Activated CD8-positive, alpha-beta T cell treated with anti-CD3 and anti-CD28 coated beads for 36 hours (primary cell): ENCODE results near the gene SMDT1. TPM values are rescaled to one million over a fixed set of nuclear protein-coding genes. Genes with fewer than 3 reads are reported as not detected.

Experiments
- ATAC-seq: fragments of 200-7000 bp; cut with Tn5 transposase; one replicate; pipeline ENCODE4 v1.10.0; 2021; ENCODE audit warnings: mild to moderate bottlenecking, moderate library complexity
- CTCF ChIA-PET: fragments of 350-600 bp; sonication (Branson Sonifier 250); formaldehyde crosslinking; loops from one replicate; lab custom pipeline; 2021; ENCODE audit warnings: antibody characterized with exemption; lab: Charles Lee
- POLR2A ChIA-PET: fragments of 350-600 bp; sonication (Branson Sonifier 250); formaldehyde crosslinking; loops from one replicate; lab custom pipeline; 2021; ENCODE audit warnings: antibody characterized with exemption; lab: Charles Lee
- DNase-seq: peaks from one replicate; pipeline ENCODE4 v3.0.0-alpha.2; 2020
- H3K27ac Mint-ChIP-seq: one replicate; pipeline ENCODE4 v1.8.0; 2021; ENCODE audit warnings: mild to moderate bottlenecking, mixed read lengths
- H3K27me3 Mint-ChIP-seq: one replicate; pipeline ENCODE4 v1.8.0; 2021; ENCODE audit warnings: mixed read lengths
- H3K36me3 Mint-ChIP-seq: one replicate; pipeline ENCODE4 v1.8.0; 2021; ENCODE audit warnings: low read depth, mixed read lengths
- H3K4me1 Mint-ChIP-seq: one replicate; pipeline ENCODE4 v1.8.0; 2021; ENCODE audit warnings: low read depth, mixed read lengths
- H3K4me3 Mint-ChIP-seq: one replicate; pipeline ENCODE4 v1.8.0; 2021; ENCODE audit warnings: mild to moderate bottlenecking, moderate library complexity, mixed read lengths
- H3K9me3 Mint-ChIP-seq: one replicate; pipeline ENCODE4 v1.8.0; 2021; ENCODE audit warnings: mixed read lengths
- CTCF ChIP-seq: fragments of 200-600 bp; IDR thresholded peaks from one replicate; pipeline ENCODE4 v1.8.0; 2022; ENCODE audit warnings: antibody characterized with exemption, mild to moderate bottlenecking
- intact Hi-C: fragments of 100-400 bp; cut with micrococcal nuclease; formaldehyde crosslinking; loops from one replicate; pipeline ENCODE4 v1.10.0; 2022
- total RNA-seq, 2 experiments: library from RNA; stranded (reverse); gene quantifications; one replicate each; pipeline ENCODE4 v1.2.3, GENCODE V29; 2021

SMDT1 gene
- total RNA-seq, 2 experiments from 2014 or later = 51.7 to 61.2 TPM

GRCh38 chr22:42041784-42042183 lies 37.7 kb upstream of the SMDT1 start:
- CTCF ChIA-PET = interaction anchor here (1.0 kb wide), 1 partner anchor 12 kb away, joined by 4 read pairs; no protein-coding TSS in a partner anchor
- no peak overlapping the region for H3K27ac Mint-ChIP-seq

GRCh38 chr22:42050641-42051180 lies 28.8 kb upstream of the SMDT1 start:
- H3K4me3 Mint-ChIP-seq = no peak overlapping the region
- ChIA-PET CTCF (no interaction called here), POLR2A (no interaction called here)
- TF ChIP-seq CTCF = no peak
- H3K9me3 Mint-ChIP-seq = peaks cover under 1% of the 10 kb centered on the region
- ATAC-seq (no peak), DNase-seq (no peak)
- no peaks in the 10 kb centered on the region for H3K4me1 Mint-ChIP-seq
- no peaks in the 10 kb centered on the region for H3K36me3 Mint-ChIP-seq
- H3K27ac Mint-ChIP-seq = no peak overlapping the region
- no peaks in the 10 kb centered on the region for H3K27me3 Mint-ChIP-seq
- intact Hi-C loops = no loop called here

More at GRCh38 chr22:42041784-42042183, 37.7 kb upstream of the SMDT1 start:
- H3K27me3 Mint-ChIP-seq = peaks cover 3% of the 10 kb centered on the region
- no peak for ATAC-seq
- DNase-seq = no peak
- no peaks in the 10 kb centered on the region for H3K4me1 Mint-ChIP-seq
- POLR2A ChIA-PET = interaction anchor here (1.9 kb wide), 1 partner anchor 8 kb away, joined by 8 read pairs; no protein-coding TSS in a partner anchor
- no peak overlapping the region for H3K4me3 Mint-ChIP-seq
- H3K36me3 Mint-ChIP-seq = peaks cover 12% of the 10 kb centered on the region
- intact Hi-C loops = no loop called here
- TF ChIP-seq CTCF = no peak
- H3K9me3 Mint-ChIP-seq = peaks cover 7% of the 10 kb centered on the region

GRCh38 chr22:42052765-42053164 lies 26.7 kb upstream of the SMDT1 start:
- TF ChIP-seq CTCF = no peak
- ATAC-seq (no peak), DNase-seq (no peak)
- Mint-ChIP-seq H3K27ac (no peak overlapping the region), H3K4me1 (no peaks in the 10 kb centered on the region), H3K9me3 (peaks cover 16% of the 10 kb centered on the region), H3K36me3 (peaks cover 8% of the 10 kb centered on the region), H3K27me3 (no peaks in the 10 kb centered on the region), H3K4me3 (no peak overlapping the region)
- ChIA-PET CTCF (no interaction called here), POLR2A (no interaction called here)
- intact Hi-C loops = no loop called here

GRCh38 chr22:42056757-42057511 lies 22.6 kb upstream of the SMDT1 start:
- Mint-ChIP-seq H3K27me3 (no peaks in the 10 kb centered on the region), H3K27ac (no peak overlapping the region), H3K36me3 (peaks cover 25% of the 10 kb centered on the region), H3K9me3 (peaks cover 22% of the 10 kb centered on the region), H3K4me3 (no peak overlapping the region), H3K4me1 (no peaks in the 10 kb centered on the region)
- ATAC-seq = no peak
- intact Hi-C loops = no loop called here
- DNase-seq = no peak
- ChIA-PET CTCF (interaction anchor here (0.8 kb wide), 1 partner anchor 26 kb away, joined by 3 read pairs; no protein-coding TSS in a partner anchor), POLR2A (interaction anchor here (0.7 kb wide), 1 partner anchor 207 kb away, joined by 3 read pairs; no protein-coding TSS in a partner anchor)
- TF ChIP-seq CTCF = no peak

GRCh38 chr22:42060489-42060888 lies 19.0 kb upstream of the SMDT1 start:
- no peaks in the 10 kb centered on the region for H3K4me1 Mint-ChIP-seq
- CTCF ChIA-PET = no interaction called here
- no peak for TF ChIP-seq CTCF
- H3K36me3 Mint-ChIP-seq = peaks cover 37% of the 10 kb centered on the region
- H3K4me3 Mint-ChIP-seq = no peak overlapping the region
- POLR2A ChIA-PET = interaction anchor here (0.7 to 1.4 kb wide), 3 partner anchors 9 to 11 kb away, joined by 3 to 5 read pairs (median 4); no protein-coding TSS in a partner anchor
- no peak overlapping the region for H3K27ac Mint-ChIP-seq
- intact Hi-C loops = no loop called here
- H3K9me3 Mint-ChIP-seq = peaks cover 22% of the 10 kb centered on the region
- ATAC-seq (no peak), DNase-seq (no peak)
- no peaks in the 10 kb centered on the region for H3K27me3 Mint-ChIP-seq
